ENCODE data around the gene PCDH9. TPM values are rescaled to one million over a fixed set of nuclear protein-coding genes. Genes with fewer than 3 reads are reported as not detected.
"Not testable (repeated sequence)": the region's sequence is repeated elsewhere in the genome, so short reads cannot be mapped to it uniquely, and the experiment has no call there.

PCDH9 gene
- polyA plus RNA-seq, 3 donors: 0.03 TPM; not detected in 1

GRCh38 chr13:66623129-66623820 lies 606.9 kb downstream of the PCDH9 start:
- Histone ChIP-seq H2AFZ (ENCODE audit: insufficient read depth, low read depth, low read length, poor library complexity, severe bottlenecking) (no peak overlapping the region), H3K9ac (ENCODE audit: insufficient read depth, low read length, poor library complexity, severe bottlenecking) (no peak overlapping the region), H3K27ac (ENCODE audit: low read depth in 1 of 2, low read length in 2 of 2) (no peak overlapping the region), H3K36me3 (replicated peaks in 1 of 2; ENCODE audit: control insufficient read depth in 1 of 2, insufficient read depth in 2 of 2, low read length in 2 of 2) (no peaks in the 10 kb centered on the region), H3K4me2 (replicated peaks; ENCODE audit: extremely low read depth, low read length, poor library complexity, severe bottlenecking) (no peak overlapping the region), H3K27me3 (ENCODE audit: control insufficient read depth in 2 of 2, insufficient read depth in 2 of 2, low read length in 2 of 2) (no peaks in the 10 kb centered on the region), H3K4me3 (replicated peaks in 1 of 3; ENCODE audit: low read depth in 2 of 3, low read length in 3 of 3) (no peak overlapping the region), H3K79me2 (ENCODE audit: insufficient read depth, low read length) (no peaks in the 10 kb centered on the region), H4K20me1 (ENCODE audit: insufficient read depth, low read length) (no peaks in the 10 kb centered on the region), H3K4me1 (ENCODE audit: control insufficient read depth in 1 of 2, insufficient read depth in 2 of 2, low read length in 2 of 2) (no peaks in the 10 kb centered on the region), H3K9me3 (replicated peaks in 1 of 2; ENCODE audit: control insufficient read depth in 1 of 2, insufficient read depth in 1 of 2, low read length in 2 of 2) (peaks cover 0 to 13% of the 10 kb centered on the region in 2 donors)
- no peak for DNase-seq
- H3K9me3 Mint-ChIP-seq: peaks cover 0 to 18% (median 6%) of the 10 kb centered on the region in 7 donors
- no peak overlapping the region for H3K27ac Mint-ChIP-seq
- 60% methylated on average over 1 of the region's 10 CpGs for WGBS (ENCODE audit: insufficient coverage)
- peaks cover 0 to 3% of the 10 kb centered on the region in 2 donors for H3K36me3 Mint-ChIP-seq
- no peak for TF ChIP-seq CTCF (IDR thresholded peaks at IDR 0.05)
- no peaks in the 10 kb centered on the region for H3K4me1 Mint-ChIP-seq
- H3K4me3 Mint-ChIP-seq: no peak overlapping the region
- H3K27me3 Mint-ChIP-seq (ENCODE audit: low read depth in 3 of 3): no peaks in the 10 kb centered on the region
- intact Hi-C loops (cut with micrococcal nuclease): no loop called here

DNA sequence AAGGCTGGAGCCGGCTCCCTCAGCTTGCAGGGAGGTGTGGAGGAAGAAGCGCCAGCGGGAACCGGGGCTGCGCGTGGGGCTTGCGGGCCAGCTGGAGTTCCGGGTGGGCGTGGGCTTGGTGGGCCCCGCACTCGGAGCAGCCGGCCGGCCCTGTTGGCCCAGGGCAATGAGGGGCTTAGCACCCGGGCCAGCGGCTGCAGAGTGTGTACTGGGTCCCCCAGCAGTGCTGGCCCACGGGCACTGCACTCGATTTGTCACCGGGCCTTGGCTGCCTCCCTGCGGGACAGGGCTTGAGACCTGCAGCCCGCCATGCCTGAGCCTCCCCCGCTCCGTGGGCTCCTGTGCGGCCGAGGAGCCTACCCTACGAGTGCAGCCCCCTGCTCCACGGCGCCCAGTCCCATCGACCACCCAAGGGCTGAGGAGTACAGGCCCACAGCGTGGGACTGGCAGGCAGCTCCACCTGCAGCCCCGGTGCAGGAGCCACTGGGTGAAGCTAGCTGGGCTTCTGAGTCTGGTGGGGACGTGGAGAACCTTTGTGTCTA lies 608.2 kb downstream of the PCDH9 start:
- H3K4me1 Mint-ChIP-seq; H3K36me3 ChIP-seq (replicated peaks in 1 of 2; ENCODE audit: control insufficient read depth in 1 of 2, insufficient read depth in 2 of 2, low read length in 2 of 2); H3K4me2 ChIP-seq (replicated peaks; ENCODE audit: extremely low read depth, low read length, poor library complexity, severe bottlenecking); H2AFZ ChIP-seq (ENCODE audit: insufficient read depth, low read depth, low read length, poor library complexity, severe bottlenecking); H3K27me3 ChIP-seq (ENCODE audit: control insufficient read depth in 2 of 2, insufficient read depth in 2 of 2, low read length in 2 of 2); intact Hi-C loops (cut with micrococcal nuclease); H3K4me3 ChIP-seq (replicated peaks in 1 of 3; ENCODE audit: low read depth in 2 of 3, low read length in 3 of 3); H4K20me1 ChIP-seq (ENCODE audit: insufficient read depth, low read length); H3K9ac ChIP-seq (ENCODE audit: insufficient read depth, low read length, poor library complexity, severe bottlenecking); H3K27ac Mint-ChIP-seq; H3K27ac ChIP-seq (ENCODE audit: low read depth in 1 of 2, low read length in 2 of 2); H3K79me2 ChIP-seq (ENCODE audit: insufficient read depth, low read length); H3K27me3 Mint-ChIP-seq (ENCODE audit: low read depth in 3 of 3); H3K4me1 ChIP-seq (ENCODE audit: control insufficient read depth in 1 of 2, insufficient read depth in 2 of 2, low read length in 2 of 2); H3K4me3 Mint-ChIP-seq; DNase-seq; H3K36me3 Mint-ChIP-seq: not testable (repeated sequence)
- H3K9me3 ChIP-seq (replicated peaks in 1 of 2; ENCODE audit: control insufficient read depth in 1 of 2, insufficient read depth in 1 of 2, low read length in 2 of 2): peaks cover 0 to 13% of the 10 kb centered on the region in 2 donors
- WGBS (ENCODE audit: insufficient coverage): 98% methylated on average over 28 of the region's 31 CpGs
- H3K9me3 Mint-ChIP-seq: peaks cover 0 to 18% (median 6%) of the 10 kb centered on the region in 7 donors
